ENCODE measurements around the gene PDE4D. TPM values are rescaled to one million over a fixed set of nuclear protein-coding genes. Genes with fewer than 3 reads are reported as not detected.
"Not testable (repeated sequence)": the region's sequence is repeated elsewhere in the genome, so short reads cannot be mapped to it uniquely, and the experiment has no call there.

Gene PDE4D
- total RNA-seq, 1 experiment from 2014 or later = 61.2 TPM

- H3K4me2 ChIP-seq (ENCODE audit: low read depth, low read length, poor library complexity, severe bottlenecking) = no peak overlapping the region
- no peaks in the 10 kb centered on the region for H3K79me2 ChIP-seq (ENCODE audit: low read length)
- no peak for DNase-seq
- no peak overlapping the region for H2AFZ ChIP-seq (ENCODE audit: low read length)
- no peaks in the 10 kb centered on the region for H3K9me3 ChIP-seq (ENCODE audit: low read length)
- H3K4me3 ChIP-seq (ENCODE audit: low read length) = no peak overlapping the region
- no peak overlapping the region for H3K27ac ChIP-seq (ENCODE audit: low read length)
- H3K9me2 ChIP-seq (replicated peaks; ENCODE audit: insufficient read depth, low read length) = no peaks in the 10 kb centered on the region
- H3K4me1 ChIP-seq (ENCODE audit: low read length) = no peaks in the 10 kb centered on the region
- H3K36me3 ChIP-seq (ENCODE audit: insufficient read depth, low read length) = no peaks in the 10 kb centered on the region
- H4K20me1 ChIP-seq (ENCODE audit: insufficient read depth, low read depth, low read length) = no peaks in the 10 kb centered on the region
- H3K9ac ChIP-seq (ENCODE audit: low read length) = no peak overlapping the region
- no peaks in the 10 kb centered on the region for H3K27me3 ChIP-seq (ENCODE audit: low read length)
Observed at GRCh38 chr5:59416451-59416850, 477.1 kb downstream of the PDE4D start.

- Histone ChIP-seq H3K4me3 (ENCODE audit: low read length) (no peak overlapping the region), H2AFZ (ENCODE audit: low read length) (no peak overlapping the region), H4K20me1 (ENCODE audit: insufficient read depth, low read depth, low read length) (no peaks in the 10 kb centered on the region), H3K79me2 (ENCODE audit: low read length) (no peaks in the 10 kb centered on the region), H3K4me1 (ENCODE audit: low read length) (no peaks in the 10 kb centered on the region), H3K36me3 (ENCODE audit: insufficient read depth, low read length) (no peaks in the 10 kb centered on the region), H3K27me3 (ENCODE audit: low read length) (no peaks in the 10 kb centered on the region), H3K9me3 (ENCODE audit: low read length) (no peaks in the 10 kb centered on the region), H3K9ac (ENCODE audit: low read length) (no peak overlapping the region), H3K9me2 (replicated peaks; ENCODE audit: insufficient read depth, low read length) (no peaks in the 10 kb centered on the region), H3K27ac (ENCODE audit: low read length) (no peak overlapping the region), H3K4me2 (ENCODE audit: low read depth, low read length, poor library complexity, severe bottlenecking) (no peak overlapping the region)
- DNase-seq = no peak
Observed at GRCh38 chr5:59416026-59416425, 477.5 kb downstream of the PDE4D start.

- Histone ChIP-seq H3K4me3 (ENCODE audit: low read length) (no peak overlapping the region), H4K20me1 (ENCODE audit: insufficient read depth, low read depth, low read length) (no peaks in the 10 kb centered on the region), H3K27ac (ENCODE audit: low read length) (no peak overlapping the region), H3K27me3 (ENCODE audit: low read length) (no peaks in the 10 kb centered on the region), H3K9me3 (ENCODE audit: low read length) (0 out of 2 replicates have a peak, but pooled peaks cover 6% of the 10 kb centered on the region), H3K9ac (ENCODE audit: low read length) (no peak overlapping the region), H3K79me2 (ENCODE audit: low read length) (no peaks in the 10 kb centered on the region), H3K4me2 (ENCODE audit: low read depth, low read length, poor library complexity, severe bottlenecking) (no peak overlapping the region), H3K9me2 (replicated peaks; ENCODE audit: insufficient read depth, low read length) (no peaks in the 10 kb centered on the region), H2AFZ (ENCODE audit: low read length) (no peak overlapping the region), H3K4me1 (ENCODE audit: low read length) (no peaks in the 10 kb centered on the region), H3K36me3 (ENCODE audit: insufficient read depth, low read length) (no peaks in the 10 kb centered on the region)
- no peak for DNase-seq
Observed at GRCh38 chr5:59412428-59412827, 481.1 kb downstream of the PDE4D start.

- not testable (repeated sequence) for H3K4me3 ChIP-seq (ENCODE audit: low read length); H3K36me3 ChIP-seq (ENCODE audit: insufficient read depth, low read length); H3K79me2 ChIP-seq (ENCODE audit: low read length); H2AFZ ChIP-seq (ENCODE audit: low read length); H4K20me1 ChIP-seq (ENCODE audit: insufficient read depth, low read depth, low read length); H3K9me2 ChIP-seq (replicated peaks; ENCODE audit: insufficient read depth, low read length); H3K27me3 ChIP-seq (ENCODE audit: low read length); H3K4me2 ChIP-seq (ENCODE audit: low read depth, low read length, poor library complexity, severe bottlenecking); H3K27ac ChIP-seq (ENCODE audit: low read length); H3K9ac ChIP-seq (ENCODE audit: low read length); H3K9me3 ChIP-seq (ENCODE audit: low read length); DNase-seq; H3K4me1 ChIP-seq (ENCODE audit: low read length)
Observed at GRCh38 chr5:59408997-59409396, 484.5 kb downstream of the PDE4D start.

- DNase-seq = no peak
- Histone ChIP-seq H3K9me2 (replicated peaks; ENCODE audit: insufficient read depth, low read length) (no peaks in the 10 kb centered on the region), H3K27me3 (ENCODE audit: low read length) (no peaks in the 10 kb centered on the region), H3K79me2 (ENCODE audit: low read length) (no peaks in the 10 kb centered on the region), H3K9ac (ENCODE audit: low read length) (no peak overlapping the region), H3K4me3 (ENCODE audit: low read length) (no peak overlapping the region), H3K9me3 (ENCODE audit: low read length) (0 out of 2 replicates have a peak, but pooled peaks cover 6% of the 10 kb centered on the region), H3K27ac (ENCODE audit: low read length) (no peak overlapping the region), H2AFZ (ENCODE audit: low read length) (no peak overlapping the region), H4K20me1 (ENCODE audit: insufficient read depth, low read depth, low read length) (no peaks in the 10 kb centered on the region), H3K36me3 (ENCODE audit: insufficient read depth, low read length) (no peaks in the 10 kb centered on the region), H3K4me1 (ENCODE audit: low read length) (no peaks in the 10 kb centered on the region), H3K4me2 (ENCODE audit: low read depth, low read length, poor library complexity, severe bottlenecking) (no peak overlapping the region)
Observed at GRCh38 chr5:59407967-59408366, 485.6 kb downstream of the PDE4D start.

- Histone ChIP-seq H3K36me3 (ENCODE audit: insufficient read depth, low read length) (no peaks in the 10 kb centered on the region), H4K20me1 (ENCODE audit: insufficient read depth, low read depth, low read length) (no peaks in the 10 kb centered on the region), H3K4me1 (ENCODE audit: low read length) (no peaks in the 10 kb centered on the region), H3K4me2 (ENCODE audit: low read depth, low read length, poor library complexity, severe bottlenecking) (no peak overlapping the region), H3K27ac (ENCODE audit: low read length) (no peak overlapping the region), H3K27me3 (ENCODE audit: low read length) (no peaks in the 10 kb centered on the region), H3K79me2 (ENCODE audit: low read length) (no peaks in the 10 kb centered on the region), H3K4me3 (ENCODE audit: low read length) (no peak overlapping the region), H3K9ac (ENCODE audit: low read length) (no peak overlapping the region), H3K9me3 (ENCODE audit: low read length) (no peaks in the 10 kb centered on the region), H3K9me2 (replicated peaks; ENCODE audit: insufficient read depth, low read length) (no peaks in the 10 kb centered on the region), H2AFZ (ENCODE audit: low read length) (no peak overlapping the region)
- DNase-seq = no peak
Observed at GRCh38 chr5:59401637-59402036, 491.9 kb downstream of the PDE4D start.

GRCh38 chr5:59394956-59395355 lies 498.6 kb downstream of the PDE4D start:
- not testable (repeated sequence) for H3K4me1 ChIP-seq (ENCODE audit: low read length); H3K9ac ChIP-seq (ENCODE audit: low read length); H3K9me3 ChIP-seq (ENCODE audit: low read length); H4K20me1 ChIP-seq (ENCODE audit: insufficient read depth, low read depth, low read length); H3K36me3 ChIP-seq (ENCODE audit: insufficient read depth, low read length); H3K4me3 ChIP-seq (ENCODE audit: low read length); H2AFZ ChIP-seq (ENCODE audit: low read length); H3K9me2 ChIP-seq (replicated peaks; ENCODE audit: insufficient read depth, low read length); H3K27ac ChIP-seq (ENCODE audit: low read length); H3K27me3 ChIP-seq (ENCODE audit: low read length); H3K4me2 ChIP-seq (ENCODE audit: low read depth, low read length, poor library complexity, severe bottlenecking); DNase-seq; H3K79me2 ChIP-seq (ENCODE audit: low read length)

- Histone ChIP-seq H3K79me2 (ENCODE audit: low read length) (no peaks in the 10 kb centered on the region), H4K20me1 (ENCODE audit: insufficient read depth, low read depth, low read length) (no peaks in the 10 kb centered on the region; the same call in 1 of the 2 replicates), H3K4me1 (ENCODE audit: low read length) (no peaks in the 10 kb centered on the region), H3K9me3 (ENCODE audit: low read length) (no peaks in the 10 kb centered on the region), H3K4me2 (ENCODE audit: low read depth, low read length, poor library complexity, severe bottlenecking) (no peak overlapping the region), H3K9me2 (replicated peaks; ENCODE audit: insufficient read depth, low read length) (no peaks in the 10 kb centered on the region), H2AFZ (ENCODE audit: low read length) (no peak overlapping the region), H3K9ac (ENCODE audit: low read length) (no peak overlapping the region), H3K27me3 (ENCODE audit: low read length) (no peaks in the 10 kb centered on the region), H3K36me3 (ENCODE audit: insufficient read depth, low read length) (no peaks in the 10 kb centered on the region), H3K4me3 (ENCODE audit: low read length) (no peak overlapping the region), H3K27ac (ENCODE audit: low read length) (no peak overlapping the region)
- no peak for DNase-seq
Observed at GRCh38 chr5:59393585-59394420, 499.7 kb downstream of the PDE4D start.

Data from Karpas-422 (cell line).